ENCODE results near the gene PLEKHB1.

DNA sequence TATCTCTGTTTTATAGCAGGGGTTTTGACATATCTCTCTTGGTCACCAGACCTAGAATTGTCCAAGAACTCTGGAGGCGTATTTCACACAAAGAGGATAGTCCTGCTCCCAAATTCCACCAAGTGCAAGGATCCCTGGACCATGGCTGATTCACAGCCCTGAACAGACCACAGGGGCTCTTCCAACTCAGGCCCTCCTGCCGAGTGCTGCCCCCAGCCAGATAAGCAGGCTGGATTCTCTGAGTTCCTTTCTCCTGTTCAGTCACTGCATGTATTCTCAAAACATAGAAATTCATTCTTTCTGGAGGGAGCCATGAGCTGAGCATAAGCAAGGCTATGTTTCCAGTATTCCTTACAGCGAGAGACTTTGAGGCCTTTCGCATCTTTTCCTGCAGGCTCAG lies 13.4 kb upstream of the PLEKHB1 start:
- TF ChIP-seq EZH2phosphoT487 (IDR thresholded peaks at IDR 0.05; ENCODE audit: low read depth) (no peak), CTCF (IDR thresholded peaks at IDR 0.05; ENCODE audit: low read depth, low read length) (no peak)
